ENCODE data around the gene PARP11.

Gene PARP11, protein sequence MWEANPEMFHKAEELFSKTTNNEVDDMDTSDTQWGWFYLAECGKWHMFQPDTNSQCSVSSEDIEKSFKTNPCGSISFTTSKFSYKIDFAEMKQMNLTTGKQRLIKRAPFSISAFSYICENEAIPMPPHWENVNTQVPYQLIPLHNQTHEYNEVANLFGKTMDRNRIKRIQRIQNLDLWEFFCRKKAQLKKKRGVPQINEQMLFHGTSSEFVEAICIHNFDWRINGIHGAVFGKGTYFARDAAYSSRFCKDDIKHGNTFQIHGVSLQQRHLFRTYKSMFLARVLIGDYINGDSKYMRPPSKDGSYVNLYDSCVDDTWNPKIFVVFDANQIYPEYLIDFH

DNA sequence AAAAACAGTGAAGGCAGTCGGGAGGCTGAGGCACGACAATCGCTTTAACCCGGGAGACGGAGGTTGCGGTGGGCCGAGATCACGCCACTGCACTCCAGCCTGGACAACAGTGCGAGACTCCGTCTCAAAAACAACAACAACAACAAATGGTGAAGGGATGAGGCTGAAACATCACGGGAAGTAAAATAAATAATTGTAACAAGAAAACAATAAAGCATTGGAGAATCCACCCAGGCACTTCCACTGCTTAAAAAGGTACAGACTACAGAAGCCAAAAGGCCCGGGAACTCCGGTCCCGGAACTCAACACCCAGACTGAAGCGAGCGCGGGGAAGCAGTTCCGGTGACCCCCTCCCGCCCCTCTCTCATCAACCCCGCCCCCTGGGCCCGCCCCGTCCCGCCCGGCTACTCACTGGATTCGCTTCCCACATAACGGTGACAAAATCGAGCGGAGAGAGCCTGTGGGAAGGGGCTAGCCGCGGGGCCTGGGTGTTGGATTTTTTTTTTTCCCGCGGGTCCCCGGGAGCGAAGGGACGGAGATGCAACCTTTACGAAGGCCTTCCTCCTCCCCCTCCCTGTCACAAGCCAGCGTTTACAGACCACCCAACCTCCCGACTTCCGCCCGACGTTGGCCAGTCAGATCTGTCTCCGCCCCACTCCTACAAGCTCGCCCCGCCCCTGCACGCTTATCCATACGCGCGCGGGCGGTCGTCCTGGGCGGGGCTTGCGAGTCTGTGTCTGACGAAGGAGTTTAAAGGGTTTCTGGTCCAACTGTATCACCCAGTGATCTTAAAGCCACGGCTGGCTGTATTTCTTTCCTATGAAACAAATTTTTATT, at the start of gene PARP11:
Gene PARP11, minus strand, starts transcription at position 600 of the 837 bp plus-strand sequence. Its CDS starts 170 bp downstream, at position 430.
- intact Hi-C loops (cut with DNase I), result no loop called here
- peak; percentile 94 to 99 (median 98) for DNase-seq

DNA sequence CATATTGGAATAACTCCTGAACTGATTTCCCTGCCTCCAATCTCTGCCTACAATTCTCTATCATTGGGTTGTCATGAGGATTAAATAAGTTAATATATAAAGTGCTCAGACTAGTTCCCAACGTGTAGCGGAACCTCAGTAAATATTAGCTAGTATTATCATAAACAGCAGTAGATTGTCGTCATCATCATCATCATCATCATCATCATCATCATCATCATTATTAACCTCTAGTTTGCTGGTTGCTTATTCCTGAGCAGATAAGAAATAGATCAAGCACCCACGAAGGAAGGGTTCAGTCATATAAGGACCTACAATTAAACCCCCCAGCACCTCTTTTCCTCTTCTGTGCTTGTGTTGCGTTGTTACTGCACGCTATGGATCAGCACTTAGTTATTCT, 48.8 kb upstream of the PARP11 start:
- intact Hi-C loops (cut with DNase I), result no loop called here
- DNase-seq, result no peak

DNA sequence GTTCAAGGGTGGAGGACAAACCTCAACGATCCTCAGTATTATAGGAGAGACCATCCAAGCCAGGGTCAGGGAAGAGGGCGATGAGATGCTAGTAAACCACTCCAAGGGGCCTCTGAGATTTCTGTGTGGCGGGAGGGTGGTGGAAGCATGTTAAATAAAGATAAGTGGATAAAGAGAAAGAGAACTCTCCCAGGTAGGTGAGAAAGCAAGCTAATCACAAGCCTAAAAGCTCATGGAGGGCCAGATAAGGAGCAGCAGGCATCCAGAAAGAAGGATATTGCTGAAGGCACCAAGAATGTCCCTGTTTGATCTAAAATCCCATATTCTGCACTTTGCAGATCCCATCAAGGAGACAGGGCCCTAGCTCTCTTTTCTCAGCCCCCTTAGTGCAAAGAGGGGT, 48.3 kb upstream of the PARP11 start:
- intact Hi-C loops (cut with DNase I), result no loop called here
- DNase-seq, result no peak

DNA sequence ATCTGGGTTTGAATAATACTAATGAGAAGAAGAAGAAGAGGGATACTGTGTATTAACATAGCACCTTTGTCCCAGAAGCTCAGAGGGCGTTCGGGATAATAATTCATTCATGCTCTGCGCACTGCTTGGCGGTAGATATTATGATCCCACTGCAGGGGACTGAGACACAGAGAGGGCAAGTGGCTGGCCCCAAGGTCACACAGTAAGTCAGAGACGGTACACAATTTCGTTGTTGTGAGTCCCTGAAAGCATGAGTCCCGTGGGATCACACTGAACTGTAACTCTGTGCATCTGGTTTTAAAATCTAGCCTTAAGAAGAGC, 47.9 kb upstream of the PARP11 start:
- intact Hi-C loops (cut with DNase I), result no loop called here
- DNase-seq, result no peak

DNA sequence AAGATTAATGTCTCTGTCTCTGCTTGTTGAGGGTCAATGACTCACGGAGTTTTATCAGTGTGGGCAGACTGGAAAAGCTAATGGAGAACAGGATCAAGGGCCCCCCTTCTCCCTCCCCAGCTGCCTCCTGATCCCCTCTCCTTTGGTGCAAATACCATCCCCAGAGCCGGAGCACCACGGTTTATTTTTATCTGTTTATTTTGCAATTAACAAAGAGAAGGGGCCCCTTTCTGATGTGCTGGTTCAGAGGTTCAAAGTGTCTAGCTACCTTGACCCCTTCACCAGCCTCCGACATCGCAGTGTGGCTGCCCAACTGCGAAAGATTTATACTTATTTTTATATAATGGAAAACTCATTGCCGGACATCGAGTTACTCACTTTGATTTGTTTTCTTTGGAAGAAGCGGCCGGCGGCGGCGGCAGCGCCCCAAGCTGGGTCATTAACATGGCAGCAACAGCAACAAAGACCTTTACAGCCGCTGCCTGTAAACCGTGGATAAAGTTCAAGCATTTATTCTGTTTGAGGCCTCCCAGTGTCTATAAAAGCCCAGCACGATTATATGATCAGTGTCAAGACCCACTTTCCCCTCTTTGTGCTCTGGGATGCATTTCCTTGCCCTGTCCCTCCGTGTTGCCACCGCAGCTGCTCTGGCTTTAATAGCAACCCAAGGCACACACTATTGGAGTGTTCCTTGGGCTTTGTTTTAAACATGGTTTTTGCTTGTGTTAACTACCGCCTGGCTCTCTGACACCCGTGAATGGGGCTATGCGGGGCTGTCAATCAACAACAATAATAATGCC, 47.4 kb upstream of the PARP11 start:
- peak in 1 of 42 donors; percentile 3 for DNase-seq
- intact Hi-C loops (cut with DNase I), result no loop called here

DNA sequence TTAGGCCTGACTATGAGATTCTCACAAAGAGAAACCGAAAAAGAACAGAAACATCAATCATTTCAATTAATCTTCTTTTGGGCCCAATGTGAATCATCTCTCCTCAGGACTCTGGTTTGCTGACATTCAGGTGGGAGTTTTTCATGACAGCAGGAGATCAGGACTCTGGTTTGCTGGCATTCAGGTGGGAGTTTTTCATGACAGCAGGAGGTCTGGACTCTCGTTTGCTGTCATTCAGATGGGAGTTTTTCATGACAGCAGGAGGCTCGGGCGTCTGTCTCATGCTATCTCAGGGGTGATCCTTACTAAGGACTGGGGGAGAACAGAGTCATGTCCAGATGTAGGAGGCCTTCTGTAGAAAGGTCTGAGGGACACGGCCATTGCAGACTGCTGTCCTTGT, 40.1 kb upstream of the PARP11 start:
- intact Hi-C loops (cut with DNase I), result no loop called here
- DNase-seq, result peak in 2 of 42 donors; percentile 9 to 17

DNA sequence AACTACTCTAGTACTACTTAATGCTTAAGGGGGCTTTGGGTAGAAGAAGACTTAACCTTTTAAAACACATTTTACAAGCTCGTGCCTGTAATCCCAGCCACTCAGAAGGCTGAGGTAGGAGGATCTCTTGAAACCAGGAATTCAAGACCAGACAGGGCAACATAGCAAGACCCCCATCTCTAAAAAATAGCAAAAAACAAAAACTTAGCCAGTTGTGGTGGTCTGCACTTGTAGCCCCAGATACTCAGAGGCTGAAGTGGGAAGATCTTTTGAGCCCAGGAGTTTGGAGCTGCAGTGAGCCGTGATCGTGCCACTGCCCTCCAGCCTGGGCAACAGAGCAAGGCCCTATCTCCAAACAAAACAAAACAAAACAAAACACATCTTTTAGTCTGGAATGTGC, 39.7 kb upstream of the PARP11 start:
- no peak for DNase-seq
- intact Hi-C loops (cut with DNase I), result no loop called here

DNA sequence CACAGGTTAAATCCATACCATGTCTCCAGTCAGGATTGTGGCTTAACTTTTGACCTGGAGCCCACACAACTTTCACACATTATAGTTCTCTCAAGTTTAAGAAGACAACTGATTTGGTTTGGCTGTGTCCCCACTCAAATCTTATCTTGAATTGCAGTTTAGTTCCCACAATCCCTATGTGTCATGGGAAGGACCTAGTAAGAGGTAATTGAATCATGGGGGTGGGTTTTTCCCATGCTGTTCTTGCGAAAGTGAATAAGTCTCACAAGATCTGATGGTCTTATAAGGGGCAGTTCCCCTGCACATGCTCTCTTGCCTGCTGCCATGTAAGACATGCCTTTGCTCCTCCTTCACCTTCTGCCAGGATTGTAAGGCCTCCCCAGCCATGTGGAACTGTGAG, 38.2 kb upstream of the PARP11 start:
- DNase-seq, result no peak
- intact Hi-C loops (cut with DNase I), result no loop called here

DNA sequence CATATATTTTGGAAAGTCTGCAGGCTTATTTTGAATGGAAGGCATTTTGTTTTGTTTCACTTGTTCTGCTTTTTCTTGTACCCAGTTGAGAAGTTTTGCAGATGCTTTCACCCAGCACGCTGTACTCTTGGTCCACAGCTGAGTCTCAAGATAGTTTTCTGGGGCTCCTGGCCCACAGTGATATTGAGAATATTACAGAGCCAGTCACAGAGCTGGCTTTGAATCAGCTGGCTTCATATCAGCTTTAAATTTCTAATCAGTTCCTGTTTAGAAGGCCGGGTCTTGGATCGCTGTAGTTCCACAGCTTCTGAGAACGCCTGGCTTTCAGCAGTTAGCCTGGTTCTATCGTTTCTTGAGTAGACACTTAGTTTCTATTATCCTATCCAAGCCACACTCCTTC, 32.5 kb upstream of the PARP11 start:
- no peak for DNase-seq
- intact Hi-C loops (cut with DNase I), result no loop called here

DNA sequence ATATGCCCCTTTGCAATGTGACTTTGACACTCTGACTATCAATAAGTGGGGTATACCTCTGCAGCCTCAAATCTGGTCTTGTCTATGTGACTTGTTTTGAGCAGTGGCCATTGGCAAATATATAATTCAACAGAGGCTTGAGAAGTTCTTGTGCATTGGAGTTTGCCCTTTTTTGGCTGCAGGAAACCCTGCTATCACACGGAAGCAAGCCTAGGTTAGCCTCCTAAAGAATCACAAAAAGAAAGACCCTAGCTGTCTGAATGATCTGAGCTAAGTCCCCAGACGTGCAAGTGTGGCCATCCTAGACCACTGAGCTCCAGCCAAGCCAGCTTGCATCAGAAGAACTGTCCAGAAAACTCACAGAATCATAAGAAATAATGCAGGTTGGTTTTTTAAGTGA, 31.8 kb upstream of the PARP11 start:
- DNase-seq, result no peak
- intact Hi-C loops (cut with DNase I), result no loop called here

DNA sequence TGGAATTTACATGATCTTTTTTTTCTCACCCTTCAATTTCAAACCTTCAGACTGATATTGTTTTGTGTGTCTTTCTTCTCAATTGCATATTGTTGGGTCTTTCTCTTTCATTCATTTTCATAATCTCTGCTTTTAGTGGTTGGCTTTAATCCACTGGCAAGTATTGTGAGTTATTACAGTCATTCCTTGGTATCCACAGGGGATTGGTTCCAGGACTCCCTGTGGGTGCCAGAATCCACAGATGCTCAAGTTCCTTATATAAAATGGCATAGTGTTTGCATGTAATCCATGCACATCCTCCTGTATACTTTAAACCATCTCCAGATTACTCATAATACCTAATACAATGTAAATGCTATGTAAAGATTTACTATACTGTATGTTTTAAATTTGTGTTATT, 29.7 kb upstream of the PARP11 start:
- no peak for DNase-seq
- intact Hi-C loops (cut with DNase I), result no loop called here

DNA sequence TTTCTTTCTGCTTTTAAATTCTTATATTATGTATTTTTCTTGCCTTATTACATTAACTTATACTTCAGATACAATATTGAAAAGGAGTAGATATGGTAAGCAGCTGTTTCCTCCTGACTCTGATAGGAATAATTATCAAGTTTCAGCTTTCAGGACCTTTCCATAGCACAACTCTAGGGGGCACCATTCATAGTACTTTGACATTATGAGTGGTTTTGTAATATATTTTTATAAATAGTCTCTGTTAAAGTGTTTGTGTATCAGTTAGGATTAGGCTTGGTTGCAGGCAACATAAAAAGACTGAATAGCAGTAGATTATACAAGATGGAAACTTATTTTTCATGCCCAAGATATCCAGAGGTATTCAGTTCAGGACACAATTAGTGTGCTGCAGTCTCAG, 27.9 kb upstream of the PARP11 start:
- no peak for DNase-seq
- intact Hi-C loops (cut with DNase I), result no loop called here

DNA sequence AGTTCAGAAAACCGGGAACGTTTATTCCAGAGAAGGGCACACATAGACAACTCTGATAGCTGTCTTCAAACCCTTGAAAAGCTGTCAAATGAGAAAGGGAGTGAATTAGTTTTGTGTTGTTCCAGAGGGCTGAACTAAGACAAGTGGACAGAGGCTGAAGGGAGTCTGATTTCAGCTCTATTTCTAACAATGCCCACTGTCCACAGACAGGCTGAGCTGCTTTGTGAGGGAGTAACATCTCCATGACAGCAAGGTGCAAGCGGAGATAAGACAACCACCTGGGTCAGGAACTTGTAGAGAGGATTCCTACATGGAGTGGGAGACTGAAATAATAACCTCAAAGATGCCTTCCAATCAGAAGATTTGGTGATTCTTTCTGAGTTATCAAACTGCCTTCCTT, 25.6 kb upstream of the PARP11 start:
- DNase-seq, result no peak
- intact Hi-C loops (cut with DNase I), result no loop called here

DNA sequence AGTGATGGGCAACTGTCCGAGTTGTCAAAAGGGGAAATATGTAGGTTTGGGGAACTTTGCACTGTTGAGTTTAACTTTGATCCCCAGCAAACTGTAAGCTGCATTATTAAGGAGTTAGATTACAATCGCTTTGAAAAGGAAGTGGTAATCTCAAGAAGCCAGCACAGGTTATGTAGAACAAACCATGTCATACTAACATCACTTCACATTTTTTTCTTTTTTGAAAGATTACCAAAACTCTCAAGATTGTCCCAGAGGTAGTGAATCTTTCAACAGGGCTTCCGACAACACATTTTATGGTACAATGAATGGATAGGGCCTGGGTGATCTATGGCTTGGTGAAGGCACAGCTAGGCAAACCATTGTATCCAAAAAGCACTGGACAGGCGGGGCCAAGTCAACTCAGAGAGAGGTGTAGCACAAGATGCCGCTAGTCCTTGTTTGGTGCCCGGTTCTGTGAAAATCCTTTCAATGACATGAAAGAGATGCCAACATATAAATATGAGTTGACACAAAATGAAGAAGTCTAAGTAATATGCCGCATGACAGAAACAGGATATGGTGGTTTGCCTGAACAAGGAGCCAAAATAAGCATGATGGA, 24.3 kb upstream of the PARP11 start:
- no peak for DNase-seq
- intact Hi-C loops (cut with DNase I), result no loop called here

DNA sequence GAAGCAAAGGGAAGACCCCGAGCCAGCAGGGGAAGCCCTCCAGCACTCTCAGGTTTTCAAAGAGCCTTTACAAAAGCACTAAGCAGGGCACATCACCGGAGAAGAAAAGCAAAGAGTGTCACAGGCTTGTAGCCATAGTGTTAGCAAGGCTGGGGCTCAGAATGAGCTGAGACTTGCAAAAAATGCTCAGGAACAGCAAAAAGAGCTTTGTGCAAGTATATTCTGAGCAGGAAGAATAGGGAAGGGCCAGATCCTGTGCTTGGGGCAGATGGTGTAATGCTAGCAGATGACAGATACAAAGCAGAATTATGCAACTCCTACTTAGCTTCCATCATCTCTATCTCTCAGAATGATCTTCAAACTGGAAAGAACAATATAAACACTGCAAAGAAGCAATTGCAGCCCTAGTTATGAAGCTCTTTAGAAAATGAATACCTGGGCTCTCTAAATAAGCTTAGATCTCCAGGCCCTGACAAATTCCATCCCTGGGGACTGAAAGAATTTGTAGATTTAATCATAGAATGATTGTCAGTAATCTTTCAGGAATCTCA, 23.7 kb upstream of the PARP11 start:
- intact Hi-C loops (cut with DNase I), result no loop called here
- peak in 4 of 42 donors; percentile 12 to 27 (median 23) for DNase-seq

DNA sequence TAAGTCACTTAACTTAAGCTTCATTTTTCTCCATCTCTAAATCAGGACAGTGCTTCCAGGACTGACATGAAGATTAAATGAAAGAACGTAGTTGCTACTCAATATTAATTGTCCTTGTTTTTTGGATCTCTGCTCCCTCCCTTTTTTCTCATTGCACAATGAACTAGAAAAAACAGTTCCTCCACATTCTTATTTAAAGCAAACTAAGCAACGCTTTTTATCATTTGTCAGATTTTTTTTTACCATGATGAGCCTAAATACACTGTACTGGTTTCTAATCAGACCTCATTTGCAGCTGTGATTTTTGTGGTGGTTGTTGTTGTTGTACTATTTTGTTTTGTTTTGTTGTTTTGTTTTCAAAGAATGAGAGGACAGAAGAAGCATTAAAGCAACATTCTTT, 23.2 kb upstream of the PARP11 start:
- intact Hi-C loops (cut with DNase I), result no loop called here
- no peak for DNase-seq

DNA sequence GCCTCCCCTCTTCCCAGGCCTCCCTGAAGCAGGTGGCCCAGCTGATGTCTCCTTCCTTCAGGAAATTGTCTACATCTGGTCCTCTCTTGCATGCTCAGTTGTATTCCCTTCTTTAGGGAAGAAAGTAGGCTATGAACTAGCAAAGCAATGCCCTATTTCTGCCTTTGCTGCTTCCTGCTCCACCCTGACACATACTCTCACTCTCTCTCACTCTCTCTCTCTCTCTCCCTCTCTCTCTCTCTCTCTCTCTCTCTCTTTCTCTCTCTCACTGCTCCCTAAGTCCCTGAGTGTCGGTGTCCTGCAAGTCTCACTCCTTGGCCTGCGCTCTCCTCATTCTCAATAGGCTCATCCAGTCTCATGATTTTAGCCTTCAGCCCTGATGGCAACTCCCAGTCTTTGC, 19.4 kb upstream of the PARP11 start:
- intact Hi-C loops (cut with DNase I), result no loop called here
- no peak for DNase-seq

DNA sequence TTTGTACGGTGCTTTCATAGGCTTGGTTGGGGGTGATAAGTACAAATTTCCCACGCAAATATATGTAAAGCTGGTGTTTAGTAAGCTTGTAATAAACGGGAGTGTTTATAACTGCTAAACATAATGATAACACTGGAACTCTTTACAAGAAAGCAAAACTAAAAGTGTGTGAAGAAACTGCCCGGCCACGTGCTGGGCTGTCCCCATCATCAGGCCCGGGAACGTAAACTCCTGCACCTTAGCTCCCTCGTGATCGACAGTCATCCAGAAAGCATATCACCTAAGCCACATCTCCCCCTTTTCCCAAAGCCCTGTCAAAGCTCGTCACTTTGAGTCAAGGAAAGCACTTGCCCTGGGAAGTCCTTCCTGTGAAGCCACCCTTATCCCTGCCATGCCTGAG, 18.0 kb upstream of the PARP11 start:
- DNase-seq, result no peak
- intact Hi-C loops (cut with DNase I), result no loop called here

DNA sequence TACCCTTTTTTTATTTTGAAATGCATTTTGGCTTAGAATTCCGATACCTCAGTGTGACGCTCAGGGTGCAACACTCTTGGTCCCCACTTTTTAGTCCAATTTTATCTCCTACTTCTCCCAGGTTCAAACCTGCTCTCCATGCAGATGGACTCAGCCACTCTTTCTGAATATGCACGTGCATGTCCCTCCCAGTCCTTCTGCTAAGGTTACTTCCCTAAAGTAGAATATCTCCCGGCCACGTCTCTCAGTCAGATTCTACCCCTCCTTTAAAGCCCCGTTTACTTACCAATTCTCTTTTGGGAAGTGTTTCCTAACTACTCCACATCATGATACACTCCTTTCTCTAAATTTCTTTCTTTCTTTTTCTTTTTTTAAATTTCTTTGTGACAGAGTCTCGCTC, 15.5 kb upstream of the PARP11 start:
- DNase-seq, result no peak
- intact Hi-C loops (cut with DNase I), result loop anchor here (5.0 kb wide), 2 partner anchors 149 to 389 kb away; no protein-coding TSS in a partner anchor

Measured in head of caudate nucleus (tissue), 42 donors.